Ammon's horn (tissue), 1 donor: ENCODE results near the gene LILRA5.
"Not testable (repeated sequence)": the region's sequence is repeated elsewhere in the genome, so short reads cannot be mapped to it uniquely, and the experiment has no call there.

Experiments
- DNase-seq: peaks from one replicate; pipeline ENCODE4 v3.0.0-alpha.2; 2016; ENCODE audit warnings: low spot score

LILRA5 gene

DNA sequence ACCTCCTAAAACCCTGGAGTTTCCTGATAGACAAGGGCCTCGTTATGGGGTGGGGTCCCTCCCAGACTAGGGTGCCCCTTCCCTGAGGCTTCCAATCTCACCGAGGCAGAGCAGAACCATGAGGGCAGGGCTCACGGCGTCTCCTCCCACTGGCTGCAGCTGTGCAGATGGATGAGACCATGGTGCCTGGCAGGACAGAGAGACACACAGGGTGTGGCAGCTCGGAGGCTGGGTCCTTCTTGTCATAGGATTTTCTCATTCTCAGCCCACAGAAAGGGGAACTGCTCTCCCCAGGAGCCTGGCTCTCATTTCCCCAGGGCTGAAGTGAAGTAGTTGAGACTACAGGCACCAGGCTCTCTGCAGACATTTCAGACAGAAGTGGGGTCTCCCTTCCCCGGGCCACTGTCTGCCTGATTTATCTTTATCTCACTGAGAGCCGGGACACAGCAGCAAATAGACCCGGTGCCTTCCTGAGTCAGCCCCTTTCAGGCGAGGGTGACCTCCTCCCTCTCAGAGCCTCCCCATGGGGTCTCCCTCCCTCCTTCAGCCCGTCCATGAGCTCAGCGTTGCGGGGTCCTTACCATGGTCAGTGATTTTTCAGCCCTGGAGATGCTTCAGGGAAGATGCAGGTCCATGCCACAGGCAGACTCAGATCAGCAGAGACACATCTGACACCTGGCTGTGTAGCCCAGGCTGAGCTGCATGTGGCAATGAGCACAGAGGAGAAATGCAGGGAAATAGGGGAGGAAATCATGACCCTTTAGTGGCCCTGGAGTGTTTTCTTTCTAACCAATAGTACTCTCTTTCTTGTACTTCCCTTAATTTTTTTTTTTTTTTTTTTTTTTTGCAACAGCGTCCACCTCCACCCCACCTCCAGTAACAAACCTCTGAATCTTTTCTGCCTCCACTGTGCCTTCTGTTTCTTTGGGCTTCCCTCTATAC, at the start of gene LILRA5:
Gene LILRA5, minus strand, starts transcription at position 731 of the 942 bp plus-strand sequence. Its CDS starts 147 bp downstream, at position 584.
- peak; percentile 36 for DNase-seq

DNA sequence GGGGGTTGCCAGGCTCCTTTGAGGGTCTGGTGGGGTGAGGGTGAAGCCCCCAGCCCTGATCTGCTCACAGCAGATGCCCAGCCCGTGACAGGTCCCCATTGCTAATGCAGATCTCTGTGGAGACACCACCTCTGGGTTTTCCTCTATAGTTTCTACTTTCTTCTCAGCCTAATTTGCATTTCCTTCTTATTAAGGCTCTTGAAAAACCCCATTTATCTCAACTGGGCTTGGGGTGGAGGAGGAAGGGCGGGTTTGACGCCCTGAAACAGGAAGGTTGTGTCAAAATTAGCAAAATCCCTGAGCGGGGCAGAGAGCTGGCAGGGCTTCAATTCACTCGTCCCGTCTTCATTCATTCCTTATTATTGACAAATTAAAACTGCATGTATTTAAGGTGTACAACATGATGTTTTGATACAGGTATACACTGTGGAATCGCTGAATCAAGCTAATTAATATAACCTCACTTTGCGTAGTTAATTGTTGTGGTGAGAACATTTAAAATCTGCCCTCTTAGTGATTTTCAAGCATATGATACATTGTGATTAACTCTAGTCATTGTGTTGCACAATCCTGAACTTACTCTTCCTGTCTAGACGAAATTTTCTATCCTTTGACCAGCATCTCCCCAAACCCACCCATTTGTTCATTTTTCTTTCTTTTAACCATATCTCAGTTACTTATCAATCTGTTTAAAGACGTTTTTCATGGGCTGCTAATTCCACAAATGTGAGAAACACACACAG, 48.9 kb upstream of the LILRA5 start:
- DNase-seq = not testable (repeated sequence)

DNA sequence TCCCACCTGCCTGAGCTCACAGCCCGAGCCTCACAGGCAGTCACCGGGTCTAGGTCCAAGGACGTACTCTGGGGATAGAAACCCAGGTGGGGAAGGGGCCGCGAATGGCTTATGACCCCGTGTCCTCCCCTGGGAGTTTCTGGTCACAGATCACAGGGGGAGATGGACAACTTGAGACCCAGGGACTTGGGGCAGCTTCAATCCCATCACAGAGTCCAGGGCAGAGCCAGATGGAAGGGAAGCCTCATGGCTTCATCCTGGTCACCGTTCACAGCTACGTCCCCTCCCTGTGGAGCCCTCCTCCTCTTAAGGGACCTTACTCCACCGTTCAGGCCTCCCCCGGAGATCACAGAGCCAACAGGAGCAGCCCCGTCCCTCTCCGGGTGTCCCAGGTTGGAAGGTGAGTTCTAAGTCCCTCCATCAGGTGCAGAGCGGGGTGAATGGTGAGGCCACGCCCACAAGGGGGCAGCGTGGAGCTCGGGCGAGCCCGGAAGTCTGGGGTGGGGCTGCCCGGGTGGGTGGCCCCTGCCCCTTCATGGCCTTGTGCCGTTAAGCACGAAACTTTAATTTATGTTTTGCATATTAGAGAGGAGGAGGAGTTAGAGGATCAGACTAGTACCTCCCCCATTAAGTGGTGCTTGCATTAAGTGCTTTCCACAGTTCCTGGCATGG, 46.3 kb upstream of the LILRA5 start:
- DNase-seq = not testable (repeated sequence)

DNA sequence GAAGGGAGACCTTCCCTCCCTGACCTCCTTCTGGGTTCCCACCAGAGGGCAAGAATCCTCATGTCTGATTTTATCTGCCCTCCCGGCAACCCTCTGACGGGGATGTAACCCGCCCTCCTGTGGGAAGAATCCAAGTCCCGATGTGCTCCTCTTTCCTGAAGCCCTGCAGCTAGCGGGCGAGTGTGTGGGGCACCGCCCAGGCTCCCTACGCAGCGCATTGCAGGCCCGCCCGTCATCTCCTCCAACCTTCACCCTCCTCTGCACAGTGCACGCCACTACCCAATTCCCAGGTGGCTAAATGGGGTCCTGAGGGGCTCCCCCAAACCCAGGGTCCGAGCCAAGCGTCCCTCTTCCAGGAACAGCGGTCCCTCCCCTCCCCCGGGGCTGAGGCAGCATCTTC, 44.4 kb upstream of the LILRA5 start:
- DNase-seq = no peak

DNA sequence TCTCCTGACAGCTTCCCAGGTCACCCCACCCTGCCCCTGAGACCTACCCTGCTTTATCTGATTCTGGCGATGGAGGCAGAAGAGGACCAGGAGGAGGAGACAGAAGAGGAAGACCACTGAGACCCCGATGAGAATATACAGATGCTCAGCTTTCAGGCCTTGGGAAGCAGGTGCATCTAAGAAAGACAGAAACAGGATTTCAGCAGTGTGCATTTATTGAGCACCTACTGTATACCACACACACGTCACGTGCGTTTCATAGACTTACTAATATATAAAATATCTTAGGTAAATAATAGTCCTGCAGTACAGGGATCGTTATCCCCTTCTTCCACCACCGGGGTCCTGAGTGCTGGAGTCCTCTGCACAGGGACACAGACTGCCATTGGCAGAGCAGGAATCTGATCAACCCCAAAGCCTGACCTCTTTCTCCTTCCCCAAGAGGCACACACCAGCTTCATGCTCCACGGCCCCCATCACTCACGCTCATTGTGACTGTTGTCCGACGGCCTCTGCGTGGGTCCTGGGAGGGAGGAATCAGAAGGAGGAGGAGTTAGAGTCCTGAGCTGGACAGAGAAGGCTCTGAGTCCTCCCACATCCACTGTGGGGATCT, 43.6 kb upstream of the LILRA5 start:
- DNase-seq = no peak

DNA sequence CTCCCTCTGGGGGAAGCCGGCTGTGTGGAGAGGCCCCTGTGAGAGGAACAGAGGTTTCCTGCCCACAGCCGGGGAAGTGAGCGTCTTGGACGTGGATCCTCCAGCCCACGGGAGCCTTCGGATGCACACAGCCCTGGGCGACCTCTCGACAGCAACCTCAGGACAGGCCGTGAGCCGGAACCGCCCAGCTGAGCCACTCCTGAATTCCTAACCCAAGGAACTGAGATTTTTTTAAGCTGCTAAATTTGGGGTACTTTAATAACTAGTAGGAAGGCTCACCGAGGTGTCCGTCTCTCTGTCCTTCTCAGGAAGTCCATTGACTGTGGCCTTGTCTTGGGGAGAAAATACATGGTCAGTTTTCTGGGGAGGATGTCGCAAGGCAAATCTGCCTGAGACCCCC, 42.7 kb upstream of the LILRA5 start:
- no peak for DNase-seq

DNA sequence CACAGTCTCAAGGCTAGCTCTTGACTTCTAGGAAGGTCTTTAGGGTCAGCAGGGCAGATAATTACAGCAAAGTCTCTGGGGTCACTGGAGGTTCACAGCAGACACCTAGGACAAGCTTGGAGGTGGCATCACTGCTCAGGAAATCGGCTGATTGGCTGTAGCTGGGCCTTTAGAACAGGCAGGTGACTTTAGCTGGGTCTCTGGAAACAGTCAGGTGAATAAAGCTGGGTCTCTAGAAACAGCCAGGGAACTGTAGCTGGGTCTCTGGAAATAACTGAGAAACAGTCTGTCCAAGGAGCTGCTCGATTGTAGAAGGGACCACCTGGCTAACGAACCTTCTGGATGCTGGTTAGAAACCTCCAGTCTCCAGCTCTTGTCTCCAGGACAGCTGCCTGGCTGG, 41.8 kb upstream of the LILRA5 start:
- DNase-seq = no peak

DNA sequence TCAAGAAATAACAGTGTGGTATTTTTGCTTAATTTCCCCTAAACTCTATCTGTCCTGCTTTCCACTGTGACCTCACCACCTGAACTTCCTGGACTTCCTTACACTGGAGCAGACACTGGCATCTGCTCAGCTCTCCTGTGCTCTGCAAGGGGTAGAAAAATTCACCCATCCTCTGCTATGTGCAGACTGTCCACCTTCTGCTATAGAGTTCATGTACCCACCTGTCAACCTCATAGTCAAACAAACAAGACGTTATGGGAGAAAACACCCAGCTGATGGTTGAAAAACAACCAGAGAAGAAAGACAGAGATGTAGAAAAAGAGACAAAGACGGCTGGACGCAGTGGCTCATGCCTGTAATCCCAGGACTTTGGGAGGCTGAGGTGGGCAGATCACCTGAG, 39.6 kb upstream of the LILRA5 start:
- DNase-seq = no peak

DNA sequence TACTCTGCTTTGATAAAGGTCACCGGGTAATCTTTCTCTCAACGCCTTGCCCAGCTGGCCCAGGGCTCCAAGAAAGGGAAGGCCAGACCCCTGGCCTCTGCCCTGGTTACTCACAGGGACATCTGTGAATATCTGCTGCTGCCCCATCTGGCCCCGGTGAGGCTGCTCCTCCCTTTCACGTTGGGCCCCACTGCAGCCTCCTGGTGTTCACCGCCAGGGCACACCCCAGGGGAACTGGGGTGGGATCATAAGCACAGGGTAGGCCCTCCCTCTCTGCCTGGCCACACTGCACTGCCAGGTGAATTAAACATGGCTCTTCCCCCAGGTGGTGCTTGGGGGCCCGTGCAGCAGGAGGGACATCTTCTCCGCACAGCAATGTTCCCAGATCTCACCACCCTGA, 39.1 kb upstream of the LILRA5 start:
- DNase-seq = no peak

DNA sequence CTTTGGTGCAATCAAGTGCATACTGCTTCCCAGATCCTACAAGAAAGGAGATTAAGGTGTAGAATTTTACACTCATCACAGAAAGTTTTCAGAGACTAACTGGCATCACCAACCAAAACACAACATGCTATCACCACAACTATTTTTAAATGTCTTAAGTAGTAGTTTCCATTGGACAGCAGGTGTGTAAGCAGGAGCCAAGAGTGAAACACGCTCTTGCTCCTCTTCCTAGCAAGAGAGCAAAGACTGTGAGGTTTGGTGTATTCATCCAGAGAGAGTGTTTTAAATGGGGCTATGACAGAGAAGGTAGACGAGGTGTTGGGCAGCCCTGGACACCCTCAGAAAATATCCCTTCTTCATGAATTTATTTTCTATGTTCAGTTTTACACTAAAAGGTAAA, 38.5 kb upstream of the LILRA5 start:
- DNase-seq = no peak

DNA sequence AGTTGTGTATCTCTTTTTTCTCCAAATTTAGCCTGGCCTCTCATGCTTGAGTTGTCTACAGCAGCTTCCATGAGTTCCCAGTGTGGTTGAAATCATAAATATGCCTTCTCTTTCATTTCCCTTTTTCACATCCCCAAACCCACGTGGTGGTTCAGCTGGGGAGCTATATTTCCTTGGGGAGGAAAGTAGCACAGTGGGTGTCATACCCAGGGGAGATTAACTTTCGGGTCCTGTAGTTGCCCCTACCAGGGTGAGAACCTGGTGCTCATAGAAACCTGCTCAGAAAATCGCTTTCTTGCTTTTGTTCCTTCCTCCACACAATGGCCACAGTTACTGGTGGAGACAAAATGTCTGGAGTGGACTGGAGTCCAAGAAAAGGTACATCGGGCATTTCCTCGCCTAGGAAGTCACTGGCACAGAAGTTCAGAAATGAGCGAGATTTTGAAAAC, 33.0 kb upstream of the LILRA5 start:
- peak; percentile 42 for DNase-seq

DNA sequence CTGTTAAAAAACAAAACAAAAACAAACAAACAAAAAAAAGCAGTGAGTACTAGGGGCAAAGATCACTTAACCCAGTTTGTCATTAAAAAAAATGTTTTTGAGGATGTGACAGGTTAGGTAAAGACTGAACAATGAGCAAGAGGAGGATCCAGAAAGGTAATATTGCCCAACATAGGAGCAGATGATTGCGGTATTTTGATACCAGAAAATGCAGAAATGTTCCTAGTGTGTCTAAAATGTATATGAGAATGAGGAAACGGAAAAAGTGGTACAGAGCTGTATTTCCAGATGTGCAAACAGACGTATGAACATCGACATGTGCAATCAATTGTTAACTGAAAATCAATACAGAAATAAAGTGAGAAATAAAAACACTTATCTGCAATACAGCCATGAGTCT, 30.9 kb upstream of the LILRA5 start:
- no peak for DNase-seq

DNA sequence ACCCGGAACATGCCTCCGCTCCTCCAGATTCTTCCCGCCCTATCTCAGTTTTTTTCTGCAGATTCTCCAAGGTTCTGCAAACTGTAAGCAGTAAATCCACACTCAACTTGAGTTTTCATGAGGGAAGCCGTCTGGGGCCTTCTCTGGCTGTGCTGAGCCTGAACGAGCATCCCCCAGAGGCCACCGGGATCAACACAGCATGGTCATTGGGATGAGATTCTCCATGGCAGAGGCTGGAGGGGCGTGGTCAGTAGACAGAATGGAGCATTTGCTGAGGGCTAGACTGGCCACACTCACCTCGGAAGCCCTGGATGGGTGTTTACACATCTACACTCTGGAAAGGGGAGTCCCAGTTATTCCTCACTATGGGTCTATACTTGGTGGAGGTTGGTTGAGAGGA, 28.3 kb upstream of the LILRA5 start:
- no peak for DNase-seq

DNA sequence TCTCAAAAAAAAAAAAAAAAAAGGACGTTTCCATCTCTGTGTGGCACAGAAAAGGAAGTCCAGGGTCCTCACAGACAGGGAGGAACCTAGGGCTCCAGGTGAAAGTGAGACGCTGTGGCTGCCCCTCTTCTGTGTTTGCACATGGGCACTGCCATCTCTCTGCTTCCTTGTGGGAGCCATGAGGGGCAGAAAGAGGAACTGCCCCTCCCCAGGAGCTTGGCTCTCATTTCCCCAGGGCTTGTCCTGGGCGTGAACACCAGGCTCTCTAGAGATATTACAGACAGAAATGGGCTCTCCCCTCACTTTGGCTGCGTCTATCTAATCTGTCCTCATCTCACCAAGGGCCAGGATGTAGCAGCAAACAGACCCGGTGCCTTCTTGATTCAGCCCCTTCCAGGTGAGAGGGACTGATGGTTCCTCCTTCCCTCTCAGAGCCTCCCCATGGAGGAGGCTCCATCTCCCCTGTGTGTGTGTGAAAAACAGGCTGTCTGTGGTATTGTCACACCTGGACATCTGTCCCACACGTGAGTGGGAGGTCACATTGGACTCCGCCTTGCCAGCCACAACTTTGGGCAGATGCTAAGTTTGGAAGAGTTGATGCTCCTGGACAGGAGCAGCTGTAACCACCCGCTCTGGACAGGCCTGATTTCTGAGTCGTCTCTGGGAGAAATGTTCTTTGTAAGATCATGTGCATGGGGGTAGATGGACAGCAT, 26.8 kb upstream of the LILRA5 start:
- peak; percentile 56 for DNase-seq

DNA sequence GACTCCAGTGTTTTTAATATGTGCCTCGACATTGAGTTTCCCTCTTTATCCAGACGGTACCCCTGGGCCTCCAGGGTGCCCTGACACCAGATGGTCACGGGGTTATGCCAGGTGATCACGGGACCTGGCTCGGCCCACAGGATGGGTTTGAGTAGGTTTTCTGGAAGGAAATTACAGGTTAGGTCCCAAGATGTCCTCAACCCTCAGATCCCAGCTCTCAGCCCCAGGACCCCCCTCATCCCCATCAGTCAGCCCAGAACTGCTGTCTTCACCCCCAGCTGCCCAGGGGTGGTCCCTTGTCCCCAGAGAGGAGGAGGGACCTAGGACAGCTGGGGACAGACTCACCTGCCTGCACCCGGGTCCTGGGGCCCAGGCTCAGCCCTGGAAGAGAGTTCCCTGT, 25.6 kb upstream of the LILRA5 start:
- DNase-seq = no peak

DNA sequence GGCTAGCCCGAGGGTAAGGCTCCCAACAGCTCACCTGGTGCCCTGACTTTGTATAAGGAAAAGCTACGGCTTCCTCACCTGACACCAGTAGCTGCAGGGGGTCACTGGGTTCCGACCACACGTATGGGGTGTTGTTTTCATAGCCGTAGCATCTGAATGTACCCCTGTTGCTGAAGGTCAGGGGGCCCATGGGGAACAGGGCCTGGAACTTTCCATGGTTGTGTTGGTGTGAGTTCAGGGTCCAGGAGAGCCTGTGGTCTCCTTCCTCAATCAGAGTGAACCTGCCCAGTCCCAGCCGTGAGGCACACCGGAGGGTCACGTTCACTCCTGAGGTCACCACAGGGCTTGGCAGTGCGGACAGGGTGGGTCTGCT, 24.9 kb upstream of the LILRA5 start:
- DNase-seq = no peak

DNA sequence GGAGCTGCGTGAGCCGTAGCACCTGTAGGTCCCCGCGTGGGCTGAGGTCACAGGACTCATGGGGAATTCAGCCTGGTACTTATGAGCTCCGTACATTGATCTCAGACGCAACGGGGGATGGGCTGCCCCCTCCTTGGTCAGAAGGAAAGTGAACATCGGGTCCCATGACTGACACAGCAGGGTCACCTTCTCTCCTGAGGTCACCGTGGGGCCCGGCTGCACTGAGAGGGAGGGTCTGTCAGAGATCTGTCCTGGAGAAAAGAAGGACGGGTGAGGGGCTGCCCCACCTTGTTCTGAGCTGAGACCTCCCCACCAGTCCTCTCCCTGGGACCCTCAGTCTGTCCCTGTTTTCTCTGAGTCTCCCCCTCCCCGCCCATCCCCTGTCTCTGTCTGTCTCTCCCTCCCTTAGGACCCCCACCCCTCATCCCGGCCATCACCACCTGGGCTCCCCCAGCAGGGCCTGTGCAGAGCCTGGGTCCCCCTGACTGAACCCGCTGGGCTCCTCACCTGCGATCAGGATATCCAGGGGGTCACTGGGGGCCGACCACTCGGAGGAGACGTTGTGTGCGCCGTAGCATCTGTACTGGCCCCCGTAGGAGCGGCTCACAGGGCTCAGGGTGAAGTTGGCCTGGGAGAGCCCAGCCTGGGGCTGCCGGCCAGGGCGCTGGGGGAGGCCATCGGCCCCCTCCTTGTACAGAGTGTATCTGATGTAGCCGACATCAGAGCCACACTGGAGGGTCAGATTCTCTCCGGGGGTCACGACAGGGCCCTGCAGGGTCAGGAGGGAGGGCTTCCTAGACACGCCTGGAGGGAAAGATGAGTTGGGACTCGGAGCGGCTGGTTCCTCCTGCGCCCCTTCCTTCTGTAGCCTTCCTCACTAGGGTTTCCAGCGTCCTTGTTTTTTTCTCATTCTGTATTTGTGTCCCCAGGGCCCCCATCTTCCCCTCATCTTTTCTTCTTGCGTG, 24.2 kb upstream of the LILRA5 start:
- no peak for DNase-seq

DNA sequence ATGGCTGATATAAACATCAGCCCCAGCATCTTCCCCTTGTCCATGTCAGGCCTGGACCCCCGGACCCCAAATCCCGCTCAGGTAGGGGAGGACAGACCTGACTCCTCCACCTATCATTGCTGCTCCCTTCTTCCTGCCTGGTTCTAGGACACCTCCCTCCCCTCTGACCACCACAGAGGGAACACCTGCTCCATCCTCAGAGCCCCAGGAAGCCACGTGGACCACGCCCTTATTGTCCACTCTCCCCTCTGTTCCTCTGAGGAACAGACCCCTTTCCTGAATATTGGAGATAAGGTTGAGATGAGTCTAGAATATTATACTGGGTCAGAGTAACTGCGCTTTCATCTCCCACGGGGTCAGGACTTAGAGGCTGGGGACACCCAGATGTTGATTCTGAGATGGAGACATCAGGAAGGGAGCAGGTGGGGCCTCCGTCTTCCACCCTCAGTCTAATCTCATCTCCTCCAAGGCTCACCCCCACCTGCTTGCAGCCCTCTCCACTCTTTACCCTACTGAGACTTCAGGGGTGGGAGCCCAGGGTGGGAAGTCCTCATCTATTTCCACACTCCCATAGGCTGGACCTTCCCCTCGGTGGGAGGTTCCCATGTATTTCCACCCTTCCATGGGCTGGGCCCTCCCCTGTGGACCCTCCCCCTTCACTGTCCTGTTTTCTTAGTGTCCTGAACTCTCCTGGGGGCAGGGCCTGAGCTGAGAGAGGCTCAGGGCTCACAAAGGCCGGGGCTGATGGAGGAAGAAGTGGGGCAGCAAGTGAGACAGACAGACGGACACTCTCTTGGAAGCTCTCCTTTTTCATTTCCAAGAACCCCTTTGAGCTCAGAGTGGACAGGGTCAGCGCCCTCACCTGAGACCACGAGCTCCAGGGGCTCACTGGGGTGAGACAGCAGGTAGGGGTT, 23.3 kb upstream of the LILRA5 start:
- DNase-seq = no peak

DNA sequence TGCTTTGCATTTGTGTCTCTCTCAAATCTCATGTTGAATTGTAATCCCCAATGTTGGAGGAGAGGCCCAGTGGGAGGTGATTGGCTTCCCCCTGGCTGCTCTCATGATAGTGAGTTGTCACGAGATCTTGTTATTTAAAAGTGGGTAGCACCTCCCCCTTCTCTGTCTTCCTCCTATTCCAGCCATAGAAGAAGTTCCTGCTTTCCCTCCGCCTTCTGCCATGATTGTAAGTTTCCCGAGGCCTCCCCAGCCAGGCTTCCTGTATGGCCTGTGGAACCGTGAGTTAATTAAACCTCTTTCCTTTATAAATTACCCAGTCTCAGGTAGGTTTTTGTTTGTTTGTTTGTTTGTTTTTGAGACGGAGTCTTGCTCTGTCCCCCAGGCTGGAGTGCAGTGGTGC, 22.2 kb upstream of the LILRA5 start:
- DNase-seq = no peak
